PC-3 (cell line): Measurements from ENCODE around the gene CTCFL.

Experiments
- CTCF ChIP-seq: fragments of 300-600 bp; sonication (generic); conservative IDR thresholded peaks from 2 replicates; pipeline ENCODE4 v1.5.1; 2017; ENCODE audit warnings: antibody characterized with exemption, low read depth, mild to moderate bottlenecking, low read length
- EZH2phosphoT487 ChIP-seq: fragments of 300-600 bp; sonication (generic); IDR thresholded peaks from 2 replicates; pipeline ENCODE4 v1.6.1; 2018; ENCODE audit warnings: mild to moderate bottlenecking, antibody characterized with exemption, low read length, borderline replicate concordance

DNA sequence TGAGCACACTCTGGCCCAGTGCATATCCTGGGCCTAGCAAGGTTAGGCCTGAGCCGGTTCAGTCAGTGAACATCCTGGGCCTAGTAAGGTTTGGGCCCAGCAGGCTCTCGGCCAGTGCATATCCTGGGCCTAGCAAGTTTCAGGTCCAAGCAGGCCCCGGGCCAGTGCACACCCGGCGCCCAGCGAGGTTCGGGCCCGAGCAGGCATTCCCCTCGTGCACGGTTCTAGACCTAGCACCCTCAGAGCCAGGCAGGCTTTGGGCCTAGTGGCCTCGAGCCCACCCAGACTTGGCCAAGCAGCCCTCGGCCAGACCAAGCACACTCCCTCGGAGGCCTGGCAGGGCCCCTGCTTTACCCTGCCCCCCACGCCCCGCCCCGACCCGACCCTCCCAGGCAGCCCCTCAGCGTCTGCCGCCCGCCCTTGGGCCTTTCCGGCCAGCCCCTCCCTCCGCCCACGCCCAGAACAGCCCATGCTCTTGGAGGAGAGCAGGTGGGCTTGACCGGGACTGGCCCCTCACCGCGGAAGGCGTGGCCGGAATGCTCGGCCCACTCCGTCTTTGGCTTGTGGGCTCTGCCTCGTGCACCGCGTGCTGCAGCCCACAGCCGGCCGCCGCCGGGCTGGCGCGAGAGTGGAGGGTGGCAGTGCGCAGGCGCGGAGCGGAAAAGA, at the start of gene CTCFL:
- TF ChIP-seq CTCF (no peak), EZH2phosphoT487 (no peak)
